UCSD-AML1 (cell line): ENCODE data around the gene DGKZ.

Experiments used
- DNase-seq: peaks from one replicate; lab custom pipeline; 2025; ENCODE audit not compliant: unreplicated experiment; lab: John Stamatoyannopoulos, UW

Gene DGKZ

GRCh38 chr11:46391578-46392420, 44.5 kb downstream of the DGKZ start, which contains the start of gene CHRM4:
Gene CHRM4 (minus strand): TSS chr11:46391776. CDS start chr11:46386557, 5,219 bp downstream.
- peak; percentile 63 for DNase-seq

- peak; percentile 86 for DNase-seq
Measured at GRCh38 chr11:46392421-46393230, 45.4 kb downstream of the DGKZ start.

GRCh38 chr11:46393231-46393616, 46.0 kb downstream of the DGKZ start:
- DNase-seq, result no peak

GRCh38 chr11:46393759-46394158, 46.5 kb downstream of the DGKZ start:
- no peak for DNase-seq

GRCh38 chr11:46397526-46397925, 50.3 kb downstream of the DGKZ start:
- no peak for DNase-seq

GRCh38 chr11:46402957-46403902, 56.0 kb downstream of the DGKZ start:
- no peak for DNase-seq

- DNase-seq, result no peak
Measured at GRCh38 chr11:46404476-46405017, 57.3 kb downstream of the DGKZ start.

- no peak for DNase-seq
Measured at GRCh38 chr11:46407635-46408034, 60.4 kb downstream of the DGKZ start.

- no peak for DNase-seq
Measured at GRCh38 chr11:46408407-46408986, 61.2 kb downstream of the DGKZ start.

- no peak for DNase-seq
Measured at GRCh38 chr11:46410021-46410420, 62.8 kb downstream of the DGKZ start.

- DNase-seq, result no peak
Measured at GRCh38 chr11:46413760-46414465, 66.7 kb downstream of the DGKZ start.

GRCh38 chr11:46414466-46414796, 67.2 kb downstream of the DGKZ start:
- no peak for DNase-seq

GRCh38 chr11:46414879-46415278, 67.6 kb downstream of the DGKZ start:
- DNase-seq, result no peak

GRCh38 chr11:46417711-46418110, 70.4 kb downstream of the DGKZ start:
- DNase-seq, result no peak

- DNase-seq, result no peak
Measured at GRCh38 chr11:46418751-46419150, 71.5 kb downstream of the DGKZ start.

GRCh38 chr11:46420513-46420912, 73.2 kb downstream of the DGKZ start:
- DNase-seq, result no peak

- no peak for DNase-seq
Measured at GRCh38 chr11:46421257-46421880, 74.1 kb downstream of the DGKZ start.

- no peak for DNase-seq
Measured at GRCh38 chr11:46422588-46422987, 75.3 kb downstream of the DGKZ start.

GRCh38 chr11:46426233-46426991, 79.1 kb downstream of the DGKZ start:
- DNase-seq, result no peak
